Prostate gland (tissue), 2 donors: ENCODE data around the gene CUX1. TPM values are rescaled to one million over a fixed set of nuclear protein-coding genes. Genes with fewer than 3 reads are reported as not detected.

Experiments
- DNase-seq: peaks from one replicate; pipeline ENCODE4 v3.0.0-alpha.2; 2019; ENCODE audit warnings: low spot score
- H3K27ac ChIP-seq, 2 donors: fragments of 200-600 bp; sonication (generic); 2 replicates each; pipeline ENCODE4 v1.5.1; 2017 to 2019
- H3K27me3 ChIP-seq: fragments of 200-600 bp; sonication (generic); replicated peaks from 2 replicates; pipeline ENCODE4 v1.5.1; 2019; ENCODE audit not compliant: insufficient read depth
- H3K36me3 ChIP-seq, 2 donors: fragments of 200-600 bp; sonication (generic); 1 replicate in 1 of 2; 2 replicates in 1 of 2; pipeline versions ENCODE4 v1.5.1 to v1.8.1; 2017 to 2019
- H3K4me1 ChIP-seq: fragments of 200-600 bp; sonication (generic); replicated peaks from 2 replicates; pipeline ENCODE4 v1.5.1; 2019
- H3K4me3 ChIP-seq, 2 donors: fragments of 200-600 bp; sonication (generic); 2 replicates each; pipeline ENCODE4 v1.5.1; 2017 to 2019
- H3K9me3 ChIP-seq: fragments of 200-600 bp; sonication (generic); 2 replicates; pipeline ENCODE4 v1.5.1; 2017
- POLR2A ChIP-seq: fragments of 450-650 bp; IDR thresholded peaks from one replicate; pipeline ENCODE4 v1.6.1; 2016; ENCODE audit warnings: antibody characterized with exemption, mild to moderate bottlenecking
- POLR2AphosphoS5 ChIP-seq: sonication (generic); formaldehyde crosslinking; IDR thresholded peaks from one replicate; pipeline ENCODE4 v1.6.1; 2017; ENCODE audit warnings: antibody characterized with exemption
- WGBS: methylation state at CpG from one replicate; pipeline ENCODE4 v1.1.5; 2018; 5-methylcytosine and 5-hydroxymethylcytosine counted together
- intact Hi-C: fragments of 100-400 bp; cut with DNase I; formaldehyde crosslinking; loops from one replicate; pipeline ENCODE4 v1.14.2; 2022
- total RNA-seq, 2 donors: library from RNA; depleted of rRNA; stranded (reverse); fragments of >200 nt; gene quantifications; one replicate each; pipeline ENCODE4 v1.1.0, GENCODE V29; 2016
- TF ChIP-seq, protein P1 (sequence below), 4 experiments: fragments of 200-600 bp in 2 of 4; fragments of 450-650 bp in 2 of 4; sonication (generic) in 2 of 4; IDR thresholded peaks; 1 replicate in 3 of 4; 2 replicates in 1 of 4; pipeline ENCODE4 v1.5.1; 2016 to 2019; ENCODE audit warnings: antibody characterized with exemption in 4 of 4, mild to moderate bottlenecking in 2 of 4, moderate library complexity in 2 of 4

Gene CUX1
- total RNA-seq, 2 donors from 2014 or later, result 96.3 to 99.2 TPM

DNA sequence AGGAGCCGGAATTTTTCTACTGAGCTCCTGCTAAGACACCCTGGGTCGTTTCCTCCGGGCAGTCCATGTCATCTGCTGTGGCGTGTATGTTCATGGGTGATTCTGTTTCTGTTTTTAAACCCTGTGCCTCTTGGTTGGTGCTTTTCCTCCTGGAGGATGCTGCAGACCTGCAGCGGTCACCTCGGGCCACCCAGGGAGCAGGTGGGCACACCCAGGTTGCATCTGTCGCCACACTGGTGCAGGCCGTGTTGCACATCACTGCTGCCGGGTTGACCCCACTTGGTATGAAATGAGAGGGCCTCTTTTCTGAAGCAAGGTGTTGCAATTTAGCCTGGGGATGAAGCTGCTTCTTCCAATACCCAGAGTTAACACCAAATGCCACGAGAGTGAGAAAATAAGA lies 127.2 kb downstream of the CUX1 start:
- Histone ChIP-seq H3K27ac (no peak overlapping the region), H3K4me1 (peaks cover 17% of the 10 kb centered on the region)
- intact Hi-C loops, result loop anchor here (5.0 to 10.0 kb wide), 2 partner anchors 62 to 180 kb away; no protein-coding TSS in a partner anchor

DNA sequence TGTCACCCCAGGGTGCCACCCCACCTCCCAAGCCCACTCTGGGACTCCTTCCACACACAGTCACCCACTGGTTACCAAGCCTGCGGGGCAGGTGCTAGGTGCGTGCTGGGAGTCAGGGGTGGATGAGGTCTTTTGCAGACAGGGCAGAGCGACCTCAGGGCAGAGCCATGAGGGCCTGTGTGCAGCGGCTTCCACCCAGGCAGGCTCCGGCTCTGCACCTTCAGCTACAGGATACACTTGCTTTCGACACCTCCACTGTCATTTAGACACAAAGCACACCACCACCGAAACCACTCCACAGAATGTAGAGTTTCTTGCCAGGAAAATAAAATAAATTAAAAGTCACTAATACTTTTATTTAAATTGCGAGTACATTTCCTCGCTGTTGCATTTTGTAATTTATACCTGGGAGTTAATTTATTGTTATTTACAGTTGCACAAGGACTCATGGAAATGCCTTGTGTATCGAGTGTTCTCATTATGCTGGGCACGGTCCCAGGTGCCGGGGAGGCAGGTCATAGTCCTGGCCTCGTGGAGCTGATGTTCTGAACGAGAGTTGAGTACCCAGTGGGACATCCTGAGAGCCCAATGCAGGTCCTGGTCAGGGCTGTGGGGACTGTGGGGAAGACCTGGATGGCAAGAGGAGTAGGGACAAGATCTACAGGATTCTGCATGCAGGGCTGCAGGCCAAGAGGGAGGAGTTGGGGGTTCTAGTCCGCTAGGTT lies 127.8 kb downstream of the CUX1 start:
- no peak overlapping the region for H3K27ac ChIP-seq

More for the DNA sequence above, 127.2 kb downstream of the CUX1 start:
- H3K9me3 ChIP-seq, result no peaks in the 10 kb centered on the region
- no peak overlapping the region for H3K4me3 ChIP-seq
- DNase-seq, result no peak
- TF ChIP-seq POLR2A (no peak), POLR2AphosphoS5 (no peak)
- TF ChIP-seq, protein P1, sequence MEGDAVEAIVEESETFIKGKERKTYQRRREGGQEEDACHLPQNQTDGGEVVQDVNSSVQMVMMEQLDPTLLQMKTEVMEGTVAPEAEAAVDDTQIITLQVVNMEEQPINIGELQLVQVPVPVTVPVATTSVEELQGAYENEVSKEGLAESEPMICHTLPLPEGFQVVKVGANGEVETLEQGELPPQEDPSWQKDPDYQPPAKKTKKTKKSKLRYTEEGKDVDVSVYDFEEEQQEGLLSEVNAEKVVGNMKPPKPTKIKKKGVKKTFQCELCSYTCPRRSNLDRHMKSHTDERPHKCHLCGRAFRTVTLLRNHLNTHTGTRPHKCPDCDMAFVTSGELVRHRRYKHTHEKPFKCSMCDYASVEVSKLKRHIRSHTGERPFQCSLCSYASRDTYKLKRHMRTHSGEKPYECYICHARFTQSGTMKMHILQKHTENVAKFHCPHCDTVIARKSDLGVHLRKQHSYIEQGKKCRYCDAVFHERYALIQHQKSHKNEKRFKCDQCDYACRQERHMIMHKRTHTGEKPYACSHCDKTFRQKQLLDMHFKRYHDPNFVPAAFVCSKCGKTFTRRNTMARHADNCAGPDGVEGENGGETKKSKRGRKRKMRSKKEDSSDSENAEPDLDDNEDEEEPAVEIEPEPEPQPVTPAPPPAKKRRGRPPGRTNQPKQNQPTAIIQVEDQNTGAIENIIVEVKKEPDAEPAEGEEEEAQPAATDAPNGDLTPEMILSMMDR (IDR thresholded peaks at IDR 0.05), result no peak
- WGBS, result 92% methylated on average over 10 of the region's 10 CpGs
- H3K27me3 ChIP-seq, result no peaks in the 10 kb centered on the region
- H3K36me3 ChIP-seq, result no peaks in the 10 kb centered on the region

DNA sequence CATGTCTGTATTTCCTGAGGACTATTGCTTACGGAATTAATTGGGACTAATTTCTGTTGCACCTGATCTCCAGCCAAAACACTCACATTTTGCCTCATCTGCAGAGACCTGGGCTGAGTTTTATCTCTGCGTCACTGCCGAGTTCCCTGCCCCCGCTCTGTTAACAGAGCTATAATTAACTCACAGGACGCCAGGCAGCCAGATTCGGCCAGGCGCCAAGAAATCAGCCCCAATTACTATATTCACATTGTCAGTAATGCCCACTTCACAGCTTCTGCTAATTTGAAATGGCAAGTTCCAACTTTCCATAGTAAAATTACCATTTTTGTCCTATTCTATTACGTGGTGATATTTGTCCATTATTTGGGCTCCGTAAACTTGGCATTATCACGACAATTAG lies 130.5 kb downstream of the CUX1 start:
- no peak overlapping the region for H3K4me3 ChIP-seq
- H3K4me1 ChIP-seq, result no peaks in the 10 kb centered on the region
- H3K36me3 ChIP-seq, result no peaks in the 10 kb centered on the region
- WGBS, result 52% methylated on average over 10 of the region's 10 CpGs
- no peaks in the 10 kb centered on the region for H3K27me3 ChIP-seq
- no peaks in the 10 kb centered on the region for H3K9me3 ChIP-seq
- intact Hi-C loops, result loop anchor here (10.0 kb wide), 1 partner anchor 177 kb away; no protein-coding TSS in a partner anchor
- H3K27ac ChIP-seq, result no peak overlapping the region
- TF ChIP-seq, protein P1 (IDR thresholded peaks at IDR 0.05), result no peak
- no peak for TF ChIP-seq POLR2AphosphoS5
- no peak for TF ChIP-seq POLR2A
- no peak for DNase-seq

More for the DNA sequence above, 127.8 kb downstream of the CUX1 start:
- intact Hi-C loops, result loop anchor here (10.0 kb wide), 1 partner anchor 180 kb away; no protein-coding TSS in a partner anchor
- Histone ChIP-seq H3K9me3 (no peaks in the 10 kb centered on the region), H3K4me1 (peaks cover 17% of the 10 kb centered on the region), H3K27me3 (no peaks in the 10 kb centered on the region), H3K4me3 (no peak overlapping the region), H3K36me3 (no peaks in the 10 kb centered on the region)
- DNase-seq, result no peak
- TF ChIP-seq POLR2AphosphoS5 (no peak), POLR2A (no peak)
- TF ChIP-seq, protein P1 (IDR thresholded peaks at IDR 0.05), result no peak
- WGBS, result 84% methylated on average over 15 of the region's 15 CpGs

DNA sequence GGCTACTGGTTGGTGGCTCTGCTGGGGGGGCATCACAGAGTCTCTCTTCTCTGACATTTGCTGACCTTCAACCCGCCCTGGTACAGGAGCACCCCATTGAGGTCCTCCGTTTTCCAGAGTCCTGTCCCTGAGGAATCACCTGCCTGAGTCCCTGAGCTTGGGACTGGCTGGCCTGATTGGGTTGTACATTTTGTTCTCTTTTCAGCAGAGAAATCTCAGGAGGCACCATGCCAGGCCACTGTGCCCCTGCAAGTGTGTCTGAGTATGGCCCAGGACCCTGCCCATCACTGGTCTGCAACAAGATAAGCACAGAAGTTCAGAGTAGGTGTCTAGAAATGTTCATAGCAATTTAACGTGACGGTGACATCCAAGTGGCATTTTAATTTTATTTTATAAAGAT lies 131.2 kb downstream of the CUX1 start:
- Histone ChIP-seq H3K27ac (no peak overlapping the region), H3K27me3 (no peaks in the 10 kb centered on the region), H3K4me1 (no peaks in the 10 kb centered on the region), H3K9me3 (no peaks in the 10 kb centered on the region), H3K36me3 (no peaks in the 10 kb centered on the region), H3K4me3 (no peak overlapping the region)
- WGBS, result 87% methylated on average over 4 of the region's 4 CpGs
- intact Hi-C loops, result loop anchor here (10.0 kb wide), 1 partner anchor 176 kb away; no protein-coding TSS in a partner anchor
- no peak for TF ChIP-seq POLR2AphosphoS5
- no peak for TF ChIP-seq POLR2A
- TF ChIP-seq, protein P1 (IDR thresholded peaks at IDR 0.05), result no peak
- no peak for DNase-seq
